Measurements from ENCODE around the gene RAD51B.

DNA sequence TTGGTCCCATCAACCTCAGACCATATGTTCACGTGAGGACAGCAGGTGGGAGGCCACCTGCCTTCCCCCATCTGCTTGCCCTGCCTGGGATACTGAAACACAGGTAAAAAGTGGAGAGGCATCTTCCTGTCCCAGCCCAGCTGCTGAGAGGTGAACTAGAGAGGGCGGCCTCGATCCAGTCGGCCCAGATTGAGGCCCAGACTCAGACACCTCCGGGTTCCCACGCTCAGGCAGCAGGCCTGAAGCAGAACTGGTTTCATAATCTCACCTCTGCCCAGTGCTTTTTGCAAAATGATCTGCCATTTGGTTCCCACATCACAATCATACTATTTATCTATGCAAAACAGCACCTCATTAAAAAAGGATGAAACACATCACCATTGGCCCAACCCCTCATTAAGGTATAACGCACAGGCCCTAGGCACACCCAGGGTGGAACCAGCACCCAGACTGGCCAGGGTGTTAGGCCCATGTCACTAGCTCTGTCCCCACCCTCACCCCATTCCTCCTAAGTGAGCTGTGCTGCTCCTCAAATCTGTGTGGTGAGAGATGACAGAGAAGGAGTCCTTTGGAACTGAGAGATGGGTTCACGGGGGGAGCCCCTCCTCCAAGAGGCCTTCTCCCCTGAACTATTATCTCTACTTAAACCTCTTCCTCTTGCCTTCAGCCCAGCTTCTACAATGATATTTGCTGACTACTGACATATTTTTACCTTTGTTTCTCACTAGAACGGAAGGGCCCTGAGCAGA is 892.2 kb downstream of the RAD51B start:
- TF ChIP-seq ZNF660 (CRISPR knock-in tag; IDR thresholded peaks at IDR 0.05; ENCODE audit: borderline replicate concordance, low read depth) (no peak), JUND (CRISPR knock-in tag; IDR thresholded peaks at IDR 0.05) (no peak), ZNF230 (CRISPR knock-in tag; IDR thresholded peaks at IDR 0.05) (no peak), ZNF253 (CRISPR knock-in tag; IDR thresholded peaks at IDR 0.05; ENCODE audit: borderline replicate concordance) (no peak), PHF21A (CRISPR knock-in tag; IDR thresholded peaks at IDR 0.05) (no peak), PHB2 (IDR thresholded peaks at IDR 0.05; ENCODE audit: partially characterized antibody) (no peak), ZNF496 (CRISPR knock-in tag; IDR thresholded peaks at IDR 0.05; ENCODE audit: insufficient replicate concordance) (no peak), HNRNPH1 (optimal IDR thresholded peaks at IDR 0.05; ENCODE audit: low read depth, low read length) (no peak), RAD21 (CRISPR knock-in tag; IDR thresholded peaks at IDR 0.05) (no peak)
- TF ChIP-seq, protein P1, sequence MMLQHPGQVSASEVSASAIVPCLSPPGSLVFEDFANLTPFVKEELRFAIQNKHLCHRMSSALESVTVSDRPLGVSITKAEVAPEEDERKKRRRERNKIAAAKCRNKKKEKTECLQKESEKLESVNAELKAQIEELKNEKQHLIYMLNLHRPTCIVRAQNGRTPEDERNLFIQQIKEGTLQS (CRISPR knock-in tag; IDR thresholded peaks at IDR 0.05) = no peak

All from HepG2 (cell line).